OCI-LY1 (cell line): ENCODE results near the gene LPIN3.

Experiments
- CTCF ChIP-seq: fragments of 200-600 bp; sonication (generic), shearing (Covaris generic); IDR thresholded peaks from 2 replicates; pipeline ENCODE4 v1.5.1; 2017; ENCODE audit warnings: mild to moderate bottlenecking, antibody characterized with exemption, low read length, moderate library complexity, mixed read lengths
- EZH2 ChIP-seq: fragments of 200-600 bp; sonication (generic), shearing (Covaris generic); IDR thresholded peaks from 2 replicates; pipeline ENCODE4 v1.8.0; 2017; ENCODE audit warnings: borderline replicate concordance, mixed run types, mild to moderate bottlenecking, antibody characterized with exemption, low read length, moderate library complexity, mixed read lengths

- no peak for TF ChIP-seq CTCF
- no peak for TF ChIP-seq EZH2
Measured at GRCh38 chr20:41379551-41379950, 38.9 kb downstream of the LPIN3 start.
